Measurements from ENCODE around the gene EXOC6B. TPM values are rescaled to one million over a fixed set of nuclear protein-coding genes. Genes with fewer than 3 reads are reported as not detected.

EXOC6B gene
- total RNA-seq, 4 donors from 2014 or later = 22.6 to 47.3 (median 32.5) TPM

DNA sequence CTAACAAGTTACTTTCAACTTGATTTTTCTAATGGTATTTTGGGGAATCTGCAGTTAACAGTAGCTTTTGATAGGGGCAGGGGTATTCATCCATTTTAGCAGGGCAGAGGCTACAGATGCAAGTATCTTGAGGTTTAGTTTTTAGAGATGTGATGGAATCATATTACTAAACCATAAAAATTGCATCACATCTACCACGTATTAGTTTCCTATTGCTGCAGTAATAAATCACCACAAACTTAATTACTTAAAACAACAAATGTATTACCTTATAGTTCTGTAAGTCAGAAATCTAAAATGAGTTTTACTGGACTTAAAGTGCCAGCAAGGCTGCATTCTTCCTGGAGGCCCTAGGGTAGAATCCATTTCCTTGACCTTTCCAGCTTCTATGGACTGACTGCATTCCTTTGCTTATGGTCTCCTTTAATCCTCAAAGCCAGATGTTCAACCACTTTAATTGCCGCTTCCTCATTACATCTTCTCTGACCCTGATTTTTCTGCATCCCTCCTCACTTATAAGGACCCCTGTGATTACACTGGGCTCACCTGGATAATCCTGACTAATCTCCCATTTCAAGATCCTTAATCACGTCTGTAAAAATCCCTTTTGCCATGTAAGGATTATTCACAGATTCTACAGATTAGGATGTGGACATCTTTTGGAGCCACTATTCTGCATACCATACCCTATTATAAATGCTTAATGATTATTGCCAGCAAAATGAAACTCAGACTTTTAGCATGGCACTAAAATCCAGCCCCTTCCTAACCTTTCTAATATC lies 21.9 kb upstream of the EXOC6B start:
- Histone ChIP-seq H3K4me3 (replicated peaks in 1 of 3) (no peak overlapping the region), H3K27ac (no peak overlapping the region), H3K27me3 (no peaks in the 10 kb centered on the region), H3K36me3 (no peaks in the 10 kb centered on the region), H3K4me1 (no peaks in the 10 kb centered on the region), H3K9me3 (no peaks in the 10 kb centered on the region)
- TF ChIP-seq, protein P1, sequence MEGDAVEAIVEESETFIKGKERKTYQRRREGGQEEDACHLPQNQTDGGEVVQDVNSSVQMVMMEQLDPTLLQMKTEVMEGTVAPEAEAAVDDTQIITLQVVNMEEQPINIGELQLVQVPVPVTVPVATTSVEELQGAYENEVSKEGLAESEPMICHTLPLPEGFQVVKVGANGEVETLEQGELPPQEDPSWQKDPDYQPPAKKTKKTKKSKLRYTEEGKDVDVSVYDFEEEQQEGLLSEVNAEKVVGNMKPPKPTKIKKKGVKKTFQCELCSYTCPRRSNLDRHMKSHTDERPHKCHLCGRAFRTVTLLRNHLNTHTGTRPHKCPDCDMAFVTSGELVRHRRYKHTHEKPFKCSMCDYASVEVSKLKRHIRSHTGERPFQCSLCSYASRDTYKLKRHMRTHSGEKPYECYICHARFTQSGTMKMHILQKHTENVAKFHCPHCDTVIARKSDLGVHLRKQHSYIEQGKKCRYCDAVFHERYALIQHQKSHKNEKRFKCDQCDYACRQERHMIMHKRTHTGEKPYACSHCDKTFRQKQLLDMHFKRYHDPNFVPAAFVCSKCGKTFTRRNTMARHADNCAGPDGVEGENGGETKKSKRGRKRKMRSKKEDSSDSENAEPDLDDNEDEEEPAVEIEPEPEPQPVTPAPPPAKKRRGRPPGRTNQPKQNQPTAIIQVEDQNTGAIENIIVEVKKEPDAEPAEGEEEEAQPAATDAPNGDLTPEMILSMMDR (IDR thresholded peaks at IDR 0.05) = no peak
- no peak for TF ChIP-seq POLR2A (IDR thresholded peaks at IDR 0.05)
- intact Hi-C loops (cut with DNase I) = no loop called here
- 63 to 68% methylated on average over 3 of the region's 3 CpGs for WGBS, 2 donors
- DNase-seq = no peak

DNA sequence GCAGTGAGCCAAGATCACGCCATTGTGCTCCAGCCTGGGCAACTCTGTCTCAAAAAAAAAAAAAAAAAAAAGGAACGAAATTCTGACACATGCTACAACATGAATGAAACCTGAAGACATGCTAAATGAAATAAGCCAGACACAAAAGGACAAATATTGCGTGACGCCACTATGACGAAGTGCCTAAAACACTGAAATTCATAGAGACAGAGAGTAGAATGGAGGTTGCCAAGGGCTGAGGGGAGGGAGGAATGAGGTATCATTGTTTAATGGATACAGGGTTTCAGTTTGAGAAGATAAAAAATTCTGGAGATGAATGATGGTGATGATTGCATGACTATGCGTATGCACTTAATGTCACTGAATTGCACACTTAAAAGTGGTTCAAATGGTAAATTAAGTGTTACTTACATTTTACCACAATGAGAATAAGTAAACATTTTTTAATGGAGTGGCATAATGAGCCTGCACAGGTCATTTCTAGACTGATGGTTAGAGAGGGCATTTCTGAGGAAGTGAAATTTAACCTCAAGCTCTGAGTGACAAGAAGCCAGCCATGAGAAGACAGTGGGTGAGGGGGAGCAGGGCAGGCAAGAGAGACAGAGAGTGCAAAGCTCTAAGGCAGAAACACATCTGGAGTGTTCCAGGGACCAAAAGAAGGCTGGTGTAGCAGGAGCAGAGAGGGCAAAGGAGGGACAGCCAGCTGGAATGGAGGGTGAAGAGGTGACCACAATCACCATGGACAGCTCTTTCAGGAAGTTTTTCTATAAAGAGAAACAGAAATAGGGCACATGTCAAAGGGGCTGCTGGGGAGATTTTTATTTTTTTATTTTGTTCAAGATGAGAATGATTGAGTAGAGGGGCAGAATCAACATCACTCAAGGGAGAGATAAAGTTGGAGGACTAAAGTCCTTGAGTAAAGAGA lies 20.6 kb upstream of the EXOC6B start:
- H3K4me3 ChIP-seq (replicated peaks in 1 of 3) = no peak overlapping the region
- intact Hi-C loops (cut with DNase I) = no loop called here
- no peaks in the 10 kb centered on the region for H3K9me3 ChIP-seq
- no peaks in the 10 kb centered on the region for H3K27me3 ChIP-seq
- no peaks in the 10 kb centered on the region for H3K36me3 ChIP-seq
- no peak overlapping the region for H3K27ac ChIP-seq
- H3K4me1 ChIP-seq = no peaks in the 10 kb centered on the region
- 80 to 83% methylated on average over 6 of the region's 6 CpGs for WGBS, 2 donors
- no peak for TF ChIP-seq POLR2A (IDR thresholded peaks at IDR 0.05)
- TF ChIP-seq, protein P1 (IDR thresholded peaks at IDR 0.05) = no peak
- no peak for DNase-seq

DNA sequence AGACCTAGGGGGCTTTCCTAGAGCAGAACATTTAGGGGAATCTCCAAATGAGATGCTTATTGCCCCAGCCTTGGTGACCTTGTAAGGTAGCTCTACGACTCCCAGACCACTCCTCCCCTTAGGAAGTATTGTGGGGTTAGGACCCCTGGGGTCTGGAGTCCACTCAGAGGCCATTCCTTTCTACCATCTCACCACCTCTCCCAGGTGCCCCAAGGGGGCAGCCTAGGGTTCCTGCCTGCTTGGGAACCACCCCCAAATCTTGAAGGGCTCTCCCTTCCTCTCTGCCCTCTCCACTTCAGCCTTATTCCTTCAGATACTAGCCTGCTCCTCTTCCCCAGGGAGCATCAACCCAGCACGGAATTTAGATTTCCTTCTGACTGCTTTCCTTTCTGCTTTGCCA lies 17.5 kb upstream of the EXOC6B start:
- Histone ChIP-seq H3K27me3 (no peaks in the 10 kb centered on the region), H3K36me3 (no peaks in the 10 kb centered on the region), H3K9me3 (no peaks in the 10 kb centered on the region), H3K4me3 (replicated peaks in 1 of 3) (no peak overlapping the region), H3K27ac (no peak overlapping the region), H3K4me1 (no peaks in the 10 kb centered on the region)
- TF ChIP-seq POLR2A (IDR thresholded peaks at IDR 0.05) = no peak
- TF ChIP-seq, protein P1 (IDR thresholded peaks at IDR 0.05) = no peak
- DNase-seq = no peak
- intact Hi-C loops (cut with DNase I) = no loop called here
- WGBS, 2 donors = 57 to 69% methylated on average over 2 of the region's 2 CpGs

DNA sequence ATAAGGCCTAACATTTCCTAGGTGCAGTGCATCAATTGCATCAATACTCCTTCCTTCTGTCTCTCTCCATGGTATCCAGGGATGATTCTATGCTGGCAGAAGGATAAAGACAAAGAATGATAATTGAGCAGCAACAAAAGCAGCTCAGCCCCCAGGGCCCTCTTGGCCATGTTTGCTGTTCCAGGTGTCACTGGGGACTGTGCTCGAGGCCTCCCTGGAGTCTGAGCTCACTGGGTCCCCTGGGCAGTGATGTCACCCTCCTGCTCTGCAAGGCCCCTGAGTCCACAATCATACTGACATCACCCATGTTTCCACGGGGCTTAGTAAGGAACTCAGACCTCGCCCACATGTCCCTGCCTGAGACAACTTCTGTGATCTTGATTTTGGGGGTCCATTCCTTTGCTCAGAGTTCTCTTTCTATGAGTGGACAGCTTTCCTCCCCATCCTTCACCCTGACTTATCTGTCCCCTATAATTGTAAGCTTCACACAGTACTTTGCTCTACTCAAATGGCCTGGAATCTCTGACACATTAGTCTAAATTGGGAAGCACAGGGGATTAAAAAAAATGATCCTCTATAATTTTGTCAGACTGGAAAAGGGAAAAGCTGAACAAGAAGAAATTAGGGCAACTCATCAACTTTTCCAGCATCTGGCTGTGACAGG lies 15.8 kb upstream of the EXOC6B start:
- H3K27ac ChIP-seq = no peak overlapping the region
- intact Hi-C loops (cut with DNase I) = no loop called here
- 67 to 72% methylated on average over 3 of the region's 3 CpGs for WGBS, 2 donors

More for the DNA sequence above, 15.8 kb upstream of the EXOC6B start:
- no peaks in the 10 kb centered on the region for H3K9me3 ChIP-seq
- no peak for DNase-seq
- H3K4me3 ChIP-seq (replicated peaks in 1 of 3) = no peak overlapping the region
- no peaks in the 10 kb centered on the region for H3K4me1 ChIP-seq
- no peaks in the 10 kb centered on the region for H3K36me3 ChIP-seq
- no peaks in the 10 kb centered on the region for H3K27me3 ChIP-seq
- TF ChIP-seq, protein P1 (IDR thresholded peaks at IDR 0.05) = no peak
- TF ChIP-seq POLR2A (IDR thresholded peaks at IDR 0.05) = no peak
